ENCODE results near the gene RGMA.

The RGMA gene

DNA sequence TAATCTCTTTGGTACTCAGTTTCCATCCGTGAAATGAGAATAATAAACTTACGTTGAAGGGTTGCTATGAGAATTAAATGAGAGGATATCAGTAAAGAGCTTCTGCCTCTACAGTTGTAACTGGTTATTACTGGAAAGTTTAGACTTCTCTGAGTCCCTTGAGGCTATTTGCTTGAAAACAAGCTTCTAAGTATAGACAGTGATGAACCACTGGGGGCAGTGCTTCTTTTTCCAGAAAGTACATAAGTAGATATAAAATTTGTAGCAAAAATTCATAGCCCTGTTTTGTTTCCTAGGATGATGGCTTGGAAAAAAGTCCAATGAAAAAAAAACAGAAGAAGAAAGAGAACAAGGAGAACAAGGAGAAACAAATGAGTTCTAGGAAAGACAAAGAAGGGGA, 87.1 kb downstream of the RGMA start:
- DNase-seq (no peak), ATAC-seq (no peak)
- H3K27me3 Mint-ChIP-seq: no peaks in the 10 kb centered on the region
- no peaks in the 10 kb centered on the region for H3K9me3 Mint-ChIP-seq
- H3K4me1 Mint-ChIP-seq: no peaks in the 10 kb centered on the region
- no peak overlapping the region for H3K4me3 Mint-ChIP-seq
- peak overlapping the region; percentile 63 to 71 for H3K27ac Mint-ChIP-seq

DNA sequence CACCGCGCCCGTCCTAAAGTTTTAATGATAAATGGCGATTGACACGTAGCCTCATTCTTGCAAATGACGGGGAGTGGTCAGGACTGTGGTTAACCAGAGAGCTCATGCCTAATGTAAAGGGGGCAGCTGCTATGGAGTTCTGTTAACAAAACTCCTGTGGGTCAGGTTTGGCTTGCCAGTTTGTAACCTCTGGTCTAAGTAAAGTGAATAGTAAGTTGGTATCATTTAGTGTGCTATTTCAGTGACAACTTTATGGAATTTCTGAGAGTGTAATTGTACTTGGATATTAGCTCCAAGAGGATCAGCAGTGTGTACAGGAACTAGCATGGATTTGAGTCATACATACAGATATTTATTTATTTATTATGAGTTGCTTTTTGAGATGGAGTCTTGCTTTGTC, 87.9 kb downstream of the RGMA start:
- H3K4me1 Mint-ChIP-seq: no peaks in the 10 kb centered on the region

DNA sequence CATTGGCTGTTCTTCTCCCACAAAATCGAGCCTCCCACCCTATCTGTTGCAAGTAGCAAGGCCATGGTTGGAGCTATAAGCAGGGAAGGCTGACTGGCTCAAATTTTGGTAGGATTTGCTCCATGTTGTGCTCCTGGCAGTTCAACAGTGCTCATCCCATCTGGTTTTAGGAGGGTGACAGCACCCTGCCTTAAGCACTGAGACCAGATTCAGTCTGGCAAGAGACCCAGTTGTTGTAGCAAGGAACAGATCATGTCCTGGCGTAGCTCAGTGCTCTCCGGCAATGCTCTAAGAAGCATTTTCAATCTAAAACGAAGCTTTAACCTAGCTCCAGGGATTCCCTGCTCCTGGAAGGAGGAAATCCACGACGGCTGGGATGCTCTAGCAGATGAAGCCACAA, 91.2 kb downstream of the RGMA start:
- no peak for DNase-seq
- no peak for ATAC-seq
- H3K27ac Mint-ChIP-seq: peak overlapping the region in 1 of 2 donors; percentile 59
- no peaks in the 10 kb centered on the region for H3K9me3 Mint-ChIP-seq
- no peaks in the 10 kb centered on the region for H3K27me3 Mint-ChIP-seq
- H3K4me3 Mint-ChIP-seq: no peak overlapping the region
- H3K4me1 Mint-ChIP-seq: peaks cover 10% of the 10 kb centered on the region

More for the DNA sequence above, 87.9 kb downstream of the RGMA start:
- no peak overlapping the region for H3K4me3 Mint-ChIP-seq
- ATAC-seq (no peak), DNase-seq (no peak)
- H3K27me3 Mint-ChIP-seq: no peaks in the 10 kb centered on the region
- H3K27ac Mint-ChIP-seq: peak overlapping the region; percentile 27 to 36
- no peaks in the 10 kb centered on the region for H3K9me3 Mint-ChIP-seq

DNA sequence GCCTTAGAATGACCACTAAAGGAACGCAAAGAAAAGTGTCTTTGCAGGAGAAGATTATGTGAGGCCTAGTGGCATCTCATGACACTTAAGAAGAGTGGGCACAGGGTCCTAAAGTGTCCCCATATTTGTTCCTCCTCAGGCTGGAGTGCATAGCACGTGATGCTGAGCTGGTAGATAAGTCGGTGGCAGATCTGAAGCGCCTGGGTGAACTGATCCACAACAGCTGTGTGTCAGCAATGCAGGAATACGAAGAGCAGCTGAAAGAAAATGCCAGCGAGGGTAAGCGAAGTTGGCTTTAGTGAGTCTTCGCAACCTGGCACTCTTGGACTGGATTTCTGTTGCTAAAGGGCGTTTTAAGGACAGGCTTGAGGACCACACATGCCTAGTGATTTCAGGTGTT, 96.3 kb downstream of the RGMA start:
- H3K4me3 Mint-ChIP-seq: no peak overlapping the region
- H3K9me3 Mint-ChIP-seq: no peaks in the 10 kb centered on the region
- peaks cover 21% of the 10 kb centered on the region for H3K4me1 Mint-ChIP-seq
- DNase-seq: no peak
- H3K27me3 Mint-ChIP-seq: no peaks in the 10 kb centered on the region
- ATAC-seq: no peak
- peak overlapping the region in 1 of 2 donors; percentile 77 for H3K27ac Mint-ChIP-seq

DNA sequence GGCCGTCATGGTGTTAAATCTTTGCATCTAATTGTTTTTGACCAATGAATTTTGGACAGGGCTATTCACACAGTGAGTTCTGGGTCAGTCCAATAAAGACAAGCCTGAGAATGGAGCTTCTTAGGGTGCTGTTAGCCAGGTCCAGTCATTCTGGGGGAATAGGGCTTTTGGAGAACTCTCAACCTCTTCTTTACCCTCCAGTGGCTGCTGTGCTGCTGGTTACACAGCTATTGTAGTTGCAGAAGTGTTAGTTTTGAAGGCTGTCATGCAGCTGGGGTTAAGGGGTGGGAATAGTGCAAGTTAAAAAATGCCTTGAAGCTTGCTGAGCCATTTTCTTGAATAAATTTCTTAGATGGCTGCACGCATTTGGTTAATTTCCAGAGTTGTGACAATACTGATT, 99.0 kb downstream of the RGMA start:
- DNase-seq: no peak
- no peak overlapping the region for H3K27ac Mint-ChIP-seq

DNA sequence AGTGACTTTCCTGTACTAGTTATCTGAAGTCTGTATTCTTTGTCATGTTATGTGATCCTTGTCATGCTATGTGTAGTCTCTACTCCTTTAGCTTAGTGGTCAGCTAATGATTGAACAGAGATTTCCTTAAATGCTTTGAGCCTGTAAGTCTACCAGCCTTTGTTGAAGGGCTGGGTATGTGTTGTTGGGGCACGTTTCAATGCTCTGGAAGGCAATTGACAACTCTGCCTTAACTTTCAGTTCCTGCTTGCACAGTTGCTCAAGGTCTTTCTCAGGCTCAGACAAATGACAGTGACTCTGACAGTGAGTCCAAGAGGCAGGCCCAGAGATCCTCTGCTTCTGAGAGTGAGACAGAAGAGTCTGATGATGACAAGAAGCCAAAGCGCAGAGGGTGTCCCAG, 99.5 kb downstream of the RGMA start:
- Mint-ChIP-seq H3K4me1 (peaks cover 15% of the 10 kb centered on the region), H3K4me3 (no peak overlapping the region), H3K9me3 (no peaks in the 10 kb centered on the region), H3K27me3 (no peaks in the 10 kb centered on the region), H3K27ac (peak overlapping the region in 1 of 2 donors; percentile 32)
- DNase-seq: no peak
- ATAC-seq: no peak

More for the DNA sequence above, 99.0 kb downstream of the RGMA start:
- no peak overlapping the region for H3K4me3 Mint-ChIP-seq
- ATAC-seq: no peak
- peaks cover 21% of the 10 kb centered on the region for H3K4me1 Mint-ChIP-seq
- no peaks in the 10 kb centered on the region for H3K9me3 Mint-ChIP-seq
- no peaks in the 10 kb centered on the region for H3K27me3 Mint-ChIP-seq

All from stimulated activated naive CD8-positive, alpha-beta T cell treated with anti-CD3 and anti-CD28 coated beads, Interleukin-15, amount 100 ng/mL, for 72 hours (primary cell).